Measurements from ENCODE around the gene BCDIN3D. TPM values are rescaled to one million over a fixed set of nuclear protein-coding genes. Genes with fewer than 3 reads are reported as not detected.

BCDIN3D gene
- total RNA-seq, 1 experiment from 2014 or later, result 5.3 TPM

DNA sequence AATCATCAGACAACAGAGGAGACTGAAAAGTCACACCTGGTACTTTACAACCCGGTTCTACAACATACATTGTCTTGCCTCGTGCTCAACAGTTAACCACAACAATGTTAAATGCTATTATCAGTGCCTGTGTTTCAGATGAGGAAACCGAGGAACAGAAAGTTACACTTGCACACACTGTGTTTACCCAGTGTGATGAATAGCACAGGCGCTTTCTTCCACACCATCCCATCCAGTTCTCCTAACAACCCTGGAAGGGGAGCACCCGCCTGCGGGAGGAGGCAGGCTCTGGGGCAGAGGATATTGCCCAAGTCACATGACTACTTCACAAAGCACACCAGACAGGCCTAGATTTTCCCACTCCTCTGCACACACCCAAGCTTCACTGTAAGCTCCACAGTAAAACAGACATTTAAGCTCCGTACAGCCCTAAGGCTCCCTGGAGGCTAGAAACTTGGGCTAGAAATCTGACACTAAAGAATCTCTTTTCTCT is 36.5 kb downstream of the BCDIN3D start:
- peaks cover 61% of the 10 kb centered on the region for H3K36me3 ChIP-seq
- H3K4me3 ChIP-seq, result no peak overlapping the region
- H3K27me3 ChIP-seq, result no peaks in the 10 kb centered on the region
- peaks cover 44% of the 10 kb centered on the region for H3K4me1 ChIP-seq
- no peak overlapping the region; the same call in 1 of the 2 replicates for H3K27ac ChIP-seq
- DNase-seq, result no peak
- no peaks in the 10 kb centered on the region for H3K9me3 ChIP-seq (replicated peaks)

DNA sequence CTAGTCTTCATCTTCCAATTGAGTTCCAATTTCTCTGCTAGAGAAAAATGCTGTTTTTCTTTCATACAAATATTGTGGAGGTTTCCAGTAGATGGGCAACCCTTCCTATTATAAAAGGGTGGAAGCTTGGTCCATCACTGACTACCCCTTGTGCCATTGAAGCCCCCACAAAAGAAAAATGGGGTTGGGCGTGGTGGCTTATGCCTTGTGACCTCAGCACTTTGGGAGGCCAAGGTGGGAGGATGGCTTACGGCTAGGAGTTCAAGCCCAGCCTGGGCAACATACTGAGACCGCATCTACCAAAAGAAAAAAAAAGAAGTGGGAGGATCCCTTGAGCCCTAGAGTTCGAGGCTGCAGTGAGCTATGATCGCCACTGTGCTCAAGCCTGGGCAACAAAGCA is 37.5 kb downstream of the BCDIN3D start:
- Histone ChIP-seq H3K36me3 (peaks cover 71% of the 10 kb centered on the region), H3K27me3 (no peaks in the 10 kb centered on the region), H3K27ac (no peak overlapping the region), H3K9me3 (replicated peaks) (no peaks in the 10 kb centered on the region), H3K4me1 (peaks cover 37% of the 10 kb centered on the region), H3K4me3 (no peak overlapping the region)
- no peak for DNase-seq

DNA sequence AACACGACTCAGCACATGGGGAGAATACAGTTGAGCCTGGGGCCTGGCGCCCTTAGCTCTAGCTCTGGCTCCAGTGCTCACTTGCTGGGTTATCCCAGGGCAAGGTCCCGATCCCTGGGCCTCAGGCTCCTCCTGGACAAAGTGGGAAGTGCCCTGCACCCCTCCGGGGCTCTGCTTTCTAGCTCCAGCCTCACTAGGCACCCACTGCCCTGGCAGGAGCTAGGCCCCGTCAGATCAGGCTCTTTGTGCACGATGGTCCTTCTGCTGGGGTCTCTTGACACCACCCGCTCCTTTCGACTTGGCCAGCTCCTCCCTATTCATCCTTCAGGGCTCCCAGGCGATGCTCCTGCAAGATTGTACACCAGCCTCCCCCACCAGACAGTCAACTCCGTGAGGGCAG is 38.1 kb downstream of the BCDIN3D start:
- Histone ChIP-seq H3K36me3 (peaks cover 77% of the 10 kb centered on the region), H3K4me3 (no peak overlapping the region), H3K9me3 (replicated peaks) (no peaks in the 10 kb centered on the region), H3K27ac (no peak overlapping the region), H3K4me1 (peaks cover 36% of the 10 kb centered on the region), H3K27me3 (no peaks in the 10 kb centered on the region)
- DNase-seq, result no peak

DNA sequence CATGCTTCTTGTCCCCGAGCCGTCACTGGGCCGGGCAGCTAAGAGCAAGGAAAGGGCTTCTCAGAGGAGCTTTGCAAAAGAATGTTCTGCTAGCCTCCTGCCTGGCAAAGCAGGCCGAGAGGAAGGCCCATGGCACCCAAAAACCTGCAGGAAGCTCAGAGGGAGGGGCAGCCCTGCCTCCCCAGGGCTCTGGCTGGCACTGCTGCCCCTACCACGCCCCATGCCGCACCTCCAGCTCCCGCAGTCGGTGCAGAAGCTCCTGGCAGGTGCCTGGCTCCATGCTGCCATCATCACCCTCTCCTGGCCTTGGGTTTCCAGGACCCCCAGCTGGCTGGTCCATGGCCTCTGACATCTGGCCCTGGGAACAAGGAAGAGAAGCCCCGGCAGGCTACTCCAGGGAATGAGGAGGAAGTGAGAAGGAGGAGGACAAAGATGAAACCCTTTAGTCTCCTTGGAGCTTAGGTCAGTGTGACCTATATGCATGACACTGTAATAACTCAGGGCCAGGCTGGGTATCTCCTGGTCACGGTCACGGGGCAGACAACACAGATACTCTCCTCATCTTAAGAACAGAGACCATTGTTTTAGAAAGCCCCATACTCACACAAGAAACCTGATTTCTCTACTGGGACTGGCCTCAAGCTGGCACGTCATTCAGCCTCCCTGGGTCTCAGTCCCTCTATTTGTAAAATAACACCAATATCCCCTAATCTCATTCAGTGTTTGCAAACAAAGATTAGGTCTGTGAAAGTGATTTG is 39.0 kb downstream of the BCDIN3D start:
- Histone ChIP-seq H3K4me3 (no peak overlapping the region), H3K4me1 (peaks cover 37% of the 10 kb centered on the region), H3K9me3 (replicated peaks) (no peaks in the 10 kb centered on the region), H3K27ac (no peak overlapping the region), H3K27me3 (no peaks in the 10 kb centered on the region), H3K36me3 (peaks cover 86% of the 10 kb centered on the region)
- DNase-seq, result no peak

DNA sequence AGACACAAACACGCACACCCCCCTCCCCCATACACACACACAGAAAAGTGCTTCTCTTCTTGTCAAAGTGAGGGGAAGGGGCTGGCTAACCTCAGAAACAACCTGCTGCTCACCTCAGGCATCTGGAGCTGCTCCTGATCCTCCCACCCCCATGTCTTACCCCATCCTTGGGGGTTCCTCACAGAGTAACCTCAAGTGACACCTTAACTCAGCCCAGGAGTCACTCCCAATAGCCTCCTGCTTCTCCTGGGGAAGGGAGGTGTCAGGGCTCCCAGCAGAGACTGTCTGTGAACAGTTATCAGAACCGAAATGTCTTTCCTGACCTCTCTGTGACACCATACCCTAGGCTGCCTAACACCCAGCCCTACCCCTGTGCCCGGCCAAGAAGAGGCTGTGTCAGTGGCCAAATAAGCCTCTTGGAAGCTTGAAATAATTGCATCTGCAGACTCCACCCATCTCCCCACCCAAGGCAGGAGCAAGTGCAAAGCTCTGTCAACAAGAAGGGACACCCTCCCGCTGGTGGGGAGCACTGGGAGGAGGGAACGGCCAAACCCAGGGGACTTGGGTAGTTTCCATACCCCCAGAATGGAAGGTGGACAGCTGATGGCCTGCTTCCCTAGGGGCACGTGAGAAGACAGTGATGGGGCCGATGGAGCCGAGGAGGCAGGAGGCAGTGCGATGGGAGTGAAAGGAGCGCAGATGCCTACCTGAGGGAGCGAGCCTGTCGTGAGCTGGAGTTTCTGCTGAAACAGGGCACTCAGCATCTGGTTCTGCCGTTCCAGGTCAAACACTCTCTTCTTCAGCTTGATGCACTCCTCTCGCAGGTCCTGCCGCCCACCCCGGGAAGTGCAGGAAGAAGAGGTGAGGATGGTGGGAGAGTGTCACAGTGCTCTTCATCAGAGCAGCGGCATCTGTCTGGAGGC is 41.5 kb downstream of the BCDIN3D start:
- H3K9me3 ChIP-seq (replicated peaks), result no peaks in the 10 kb centered on the region
- H3K36me3 ChIP-seq, result peaks cover 96% of the 10 kb centered on the region
- peaks cover 35% of the 10 kb centered on the region for H3K4me1 ChIP-seq
- no peak overlapping the region for H3K4me3 ChIP-seq
- peak overlapping the region; percentile 4; the same call in 1 of the 2 replicates for H3K27ac ChIP-seq
- no peak for DNase-seq
- H3K27me3 ChIP-seq, result no peaks in the 10 kb centered on the region

DNA sequence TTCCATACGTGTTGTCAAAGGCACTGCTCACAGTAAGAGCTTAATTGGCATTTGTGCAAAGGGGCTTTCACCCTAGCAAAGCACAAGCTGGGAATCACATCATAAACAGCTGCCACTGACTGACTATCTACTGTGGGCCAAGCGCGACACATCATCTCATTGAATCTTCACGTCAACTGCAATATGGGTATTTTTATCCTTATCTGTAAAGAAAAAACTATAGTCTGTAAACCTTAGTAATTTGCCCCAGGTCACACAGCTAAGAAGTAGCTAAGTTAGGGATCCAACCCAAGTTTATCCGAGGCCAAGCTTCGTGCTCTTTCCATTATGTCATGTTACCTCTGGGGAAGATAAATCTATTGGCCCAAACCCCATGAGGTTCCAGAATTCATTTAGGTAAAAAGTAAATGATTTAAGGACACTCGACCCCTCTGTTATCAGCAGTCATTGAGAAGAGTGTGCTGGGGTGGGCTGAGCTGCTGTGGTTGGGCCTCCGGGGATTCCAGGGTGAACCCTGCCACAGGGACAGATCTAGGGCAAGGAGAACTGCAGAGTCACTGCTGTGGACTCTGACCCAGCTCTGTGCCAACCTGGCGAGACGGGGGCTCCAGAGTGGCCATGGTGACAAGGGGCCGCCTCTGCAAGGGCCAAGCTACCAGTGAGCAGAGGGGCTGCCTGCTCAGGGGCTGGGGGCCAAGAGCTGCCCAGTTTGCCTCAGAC is 42.3 kb downstream of the BCDIN3D start:
- peaks cover 39% of the 10 kb centered on the region for H3K4me1 ChIP-seq
- H3K27ac ChIP-seq, result peak overlapping the region; percentile 4; the same call in 1 of the 2 replicates
- no peak overlapping the region for H3K4me3 ChIP-seq
- H3K27me3 ChIP-seq, result no peaks in the 10 kb centered on the region
- peaks cover 98% of the 10 kb centered on the region for H3K36me3 ChIP-seq
- no peak for DNase-seq
- H3K9me3 ChIP-seq (replicated peaks), result no peaks in the 10 kb centered on the region

DNA sequence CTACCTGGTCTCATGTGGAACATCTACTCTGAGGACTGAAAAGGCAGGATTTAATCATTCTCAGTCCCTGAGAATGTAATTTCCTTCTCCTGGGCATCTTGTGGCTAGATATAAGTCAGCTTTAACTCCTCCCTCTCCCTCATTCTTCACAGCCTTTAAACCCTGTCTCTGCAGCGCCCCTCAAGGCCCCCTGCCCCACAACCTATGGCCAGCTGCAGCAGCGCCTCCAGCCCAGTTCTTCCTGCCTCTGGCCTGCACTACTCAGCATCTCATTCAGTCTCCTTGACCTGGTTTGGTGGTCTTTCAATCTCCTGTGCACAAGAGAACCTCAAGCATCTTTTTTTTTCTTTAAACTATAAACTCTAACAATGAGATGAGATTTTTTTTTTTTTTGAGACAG is 44.0 kb downstream of the BCDIN3D start:
- DNase-seq, result no peak
- H3K27ac ChIP-seq, result peak overlapping the region; percentile 73; the same call in 1 of the 2 replicates
- peaks cover 93% of the 10 kb centered on the region for H3K36me3 ChIP-seq
- H3K27me3 ChIP-seq, result no peaks in the 10 kb centered on the region
- H3K4me3 ChIP-seq, result no peak overlapping the region
- H3K9me3 ChIP-seq (replicated peaks), result no peaks in the 10 kb centered on the region
- H3K4me1 ChIP-seq, result peaks cover 39% of the 10 kb centered on the region

DNA sequence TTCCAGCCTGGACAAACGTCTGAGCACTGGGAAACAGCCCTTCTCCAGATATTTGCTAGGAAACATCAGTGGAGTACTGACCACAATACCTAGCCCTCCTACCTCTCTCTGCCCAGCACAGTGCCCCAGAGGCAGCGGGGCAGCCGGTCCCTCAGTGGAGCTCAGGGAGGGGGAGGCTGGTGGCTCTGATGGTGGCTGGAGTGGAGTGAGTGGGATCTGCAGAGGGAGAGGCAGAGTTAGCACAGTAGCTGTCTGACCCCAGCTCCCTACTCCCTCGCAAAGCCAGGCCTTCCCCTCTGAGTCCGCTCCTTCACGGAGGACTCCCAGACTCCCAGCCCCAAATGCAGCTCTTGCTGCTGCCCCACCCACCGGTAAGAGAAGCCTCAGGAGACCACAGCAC is 44.7 kb downstream of the BCDIN3D start:
- Histone ChIP-seq H3K27ac (peak overlapping the region; percentile 73; the same call in 1 of the 2 replicates), H3K36me3 (peaks cover 93% of the 10 kb centered on the region), H3K4me3 (no peak overlapping the region), H3K4me1 (peaks cover 39% of the 10 kb centered on the region), H3K27me3 (no peaks in the 10 kb centered on the region), H3K9me3 (replicated peaks) (no peaks in the 10 kb centered on the region)
- no peak for DNase-seq

DNA sequence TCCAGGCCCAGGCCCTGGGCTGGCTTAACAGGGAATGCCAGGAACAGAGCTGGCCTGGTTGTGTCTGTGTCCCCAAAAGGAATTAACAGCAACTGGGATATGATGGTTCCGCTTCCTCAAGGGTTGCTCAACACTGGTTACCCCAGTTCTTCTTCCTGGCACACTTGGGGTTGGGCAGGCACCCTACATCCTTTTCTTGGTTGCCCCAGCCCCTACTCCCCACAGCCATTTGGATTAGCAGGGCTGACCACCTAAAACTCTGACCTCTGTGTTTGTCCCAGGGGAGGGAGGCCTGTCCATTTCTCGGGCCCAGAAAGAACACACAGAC is 45.5 kb downstream of the BCDIN3D start:
- no peak overlapping the region for H3K4me3 ChIP-seq

DNA sequence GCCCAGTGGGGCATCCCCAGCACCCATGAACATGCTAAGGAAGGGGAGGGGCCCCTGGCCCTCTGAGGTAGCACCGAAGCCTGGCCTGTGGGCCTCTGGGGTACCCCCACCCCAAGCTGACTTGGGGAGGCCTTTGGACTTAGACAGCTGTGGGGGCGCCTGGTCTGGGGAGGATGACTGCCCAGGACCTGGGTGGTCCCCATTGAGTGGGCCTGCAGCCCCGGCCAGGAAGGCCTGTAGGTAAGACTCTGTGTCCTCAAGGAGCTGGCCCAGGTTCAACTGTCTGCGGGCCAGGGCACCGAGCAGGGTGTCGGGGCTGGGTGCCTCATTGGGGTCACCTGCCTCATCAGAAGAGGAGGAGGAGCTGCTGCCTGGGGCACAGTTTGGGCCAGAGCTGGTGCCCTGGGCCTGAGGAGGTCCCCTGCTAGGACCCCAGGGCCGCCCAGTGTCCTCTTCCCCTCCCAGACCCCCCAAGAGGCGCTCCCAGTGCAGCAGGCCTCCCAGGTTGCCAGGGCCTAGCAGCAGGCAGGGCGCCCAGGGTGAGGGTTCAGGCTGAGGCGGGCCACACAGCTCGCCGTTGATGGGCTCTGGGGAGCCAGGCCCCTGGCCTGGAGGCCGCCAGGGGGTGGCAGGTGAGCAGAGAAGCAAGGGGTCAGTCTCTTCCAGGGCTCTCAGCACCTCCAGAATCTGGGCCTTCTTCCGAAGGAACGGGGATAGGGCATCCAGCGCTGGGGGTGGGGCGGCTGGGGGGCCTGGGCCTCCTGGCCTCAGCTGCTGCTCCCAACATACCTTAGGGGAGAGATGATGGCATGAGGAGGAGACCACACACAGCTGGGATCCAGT is 46.1 kb downstream of the BCDIN3D start:
- H3K27ac ChIP-seq, result peak overlapping the region; percentile 73
- H3K4me3 ChIP-seq, result no peak overlapping the region
- peaks cover 91% of the 10 kb centered on the region for H3K36me3 ChIP-seq
- peaks cover 39% of the 10 kb centered on the region for H3K4me1 ChIP-seq
- peak; percentile 89 to 92 for DNase-seq
- H3K27me3 ChIP-seq, result no peaks in the 10 kb centered on the region
- H3K9me3 ChIP-seq (replicated peaks), result no peaks in the 10 kb centered on the region

More for the DNA sequence above, 45.5 kb downstream of the BCDIN3D start:
- Histone ChIP-seq H3K27me3 (no peaks in the 10 kb centered on the region), H3K27ac (peak overlapping the region; percentile 73), H3K9me3 (replicated peaks) (no peaks in the 10 kb centered on the region), H3K36me3 (peaks cover 91% of the 10 kb centered on the region), H3K4me1 (peaks cover 39% of the 10 kb centered on the region)
- DNase-seq, result no peak

DNA sequence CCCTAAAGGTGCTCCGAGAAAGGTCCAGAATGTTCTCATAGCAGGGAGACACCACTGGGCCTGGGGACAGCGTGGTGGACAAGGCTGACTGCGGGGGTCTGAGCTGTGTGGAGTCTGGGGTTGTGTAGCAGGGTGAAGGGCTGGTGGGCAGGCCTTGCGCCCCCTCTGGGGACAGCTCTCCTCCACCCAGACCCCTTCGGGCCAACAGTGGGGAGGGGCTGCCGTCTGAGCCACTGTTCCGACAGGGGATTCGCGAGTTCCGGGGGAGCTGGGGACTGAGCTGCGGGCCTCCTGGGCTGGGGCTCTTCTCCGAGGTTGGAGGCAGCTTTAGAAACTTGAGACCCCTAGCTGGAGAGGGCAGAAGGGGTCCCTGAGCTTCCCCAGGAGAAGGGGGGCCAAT is 46.8 kb downstream of the BCDIN3D start:
- Histone ChIP-seq H3K4me3 (no peak overlapping the region), H3K27ac (peak overlapping the region; percentile 73; the same call in 1 of the 2 replicates), H3K4me1 (peaks cover 39% of the 10 kb centered on the region), H3K27me3 (no peaks in the 10 kb centered on the region), H3K9me3 (replicated peaks) (no peaks in the 10 kb centered on the region), H3K36me3 (peaks cover 91% of the 10 kb centered on the region)
- no peak for DNase-seq

DNA sequence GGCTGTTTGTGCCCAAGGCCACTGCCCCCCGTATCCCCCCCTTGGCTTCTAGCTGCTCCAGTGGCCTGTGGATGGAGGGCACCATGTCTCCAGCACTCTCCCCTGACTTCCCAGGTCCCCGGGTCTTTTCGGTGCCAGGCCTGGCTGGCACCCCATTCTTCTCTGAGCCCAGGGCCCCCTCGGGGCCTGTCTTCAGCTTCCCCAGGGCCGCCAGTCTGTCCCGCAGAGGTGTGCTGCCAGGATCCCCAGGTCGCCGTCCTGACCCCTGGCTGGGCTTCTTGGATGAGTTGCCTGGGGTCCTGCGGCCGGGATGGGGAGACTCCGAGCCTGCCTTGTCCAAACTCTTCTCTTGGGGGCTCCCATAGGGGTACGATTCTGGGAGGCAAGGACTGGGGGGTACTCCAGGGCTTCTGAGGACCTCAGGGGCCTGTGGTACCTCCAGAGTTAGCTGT is 47.2 kb downstream of the BCDIN3D start:
- H3K4me3 ChIP-seq, result no peak overlapping the region
- peaks cover 87% of the 10 kb centered on the region for H3K36me3 ChIP-seq
- no peaks in the 10 kb centered on the region for H3K27me3 ChIP-seq
- peaks cover 39% of the 10 kb centered on the region for H3K4me1 ChIP-seq
- no peaks in the 10 kb centered on the region for H3K9me3 ChIP-seq (replicated peaks)
- no peak for DNase-seq
- no peak overlapping the region; the same call in 1 of the 2 replicates for H3K27ac ChIP-seq

DNA sequence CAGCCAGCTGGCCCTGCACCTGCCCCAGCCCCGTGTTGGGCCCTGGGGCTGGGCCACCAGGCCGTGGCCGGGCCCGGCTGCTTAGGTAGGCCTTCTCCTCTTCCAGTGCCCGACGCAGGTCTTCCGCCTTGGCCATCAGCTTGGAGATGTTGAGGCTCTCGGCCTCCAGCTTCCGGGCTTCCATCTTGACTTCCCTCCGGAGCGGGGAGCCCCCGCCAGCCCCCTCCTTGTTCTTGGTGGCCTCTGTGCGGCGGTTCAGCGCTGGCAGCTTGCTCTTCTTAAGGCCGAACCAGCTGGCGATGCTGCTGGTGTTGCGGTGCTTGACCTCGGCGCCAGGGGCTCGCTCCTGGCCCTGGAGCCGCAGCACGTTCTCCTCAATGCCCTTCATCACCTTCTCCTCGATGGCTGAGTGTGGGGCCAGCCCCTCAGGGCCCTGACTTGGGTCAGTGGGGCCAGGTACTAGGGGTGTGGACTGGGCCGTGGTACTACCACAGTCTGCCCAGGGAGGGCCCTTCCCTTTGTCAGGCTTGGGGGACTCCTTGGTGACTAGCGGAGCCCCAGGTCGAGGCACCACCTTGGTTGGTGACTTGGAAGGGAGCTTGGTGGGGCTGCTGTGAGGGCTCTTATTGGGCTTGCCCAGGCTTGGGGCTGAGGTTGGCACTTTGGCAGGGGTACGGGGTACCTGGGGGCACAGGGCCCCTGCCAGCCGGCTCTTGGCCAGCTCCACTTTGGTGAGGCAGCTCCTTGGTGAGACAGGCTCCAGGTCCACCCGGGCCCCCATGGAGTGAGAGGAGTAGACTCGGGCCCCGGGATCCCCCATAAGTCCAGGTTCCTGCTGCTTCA is 47.9 kb downstream of the BCDIN3D start:
- Histone ChIP-seq H3K4me1 (peaks cover 34% of the 10 kb centered on the region), H3K27me3 (no peaks in the 10 kb centered on the region), H3K36me3 (peaks cover 85% of the 10 kb centered on the region), H3K9me3 (replicated peaks) (no peaks in the 10 kb centered on the region), H3K27ac (no peak overlapping the region), H3K4me3 (no peak overlapping the region)
- no peak for DNase-seq

Data from SJCRH30 (cell line).